HG03432 (cell line): ENCODE results near the gene PALM3.

ENCODE experiments used
- ATAC-seq: cut with Tn5 transposase; IDR thresholded peaks from one replicate; pipeline ENCODE4 v1.9.1; 2021; ENCODE audit warnings: mild to moderate bottlenecking, moderate library complexity; ENCODE audit not compliant: unreplicated experiment

The PALM3 gene, protein sequence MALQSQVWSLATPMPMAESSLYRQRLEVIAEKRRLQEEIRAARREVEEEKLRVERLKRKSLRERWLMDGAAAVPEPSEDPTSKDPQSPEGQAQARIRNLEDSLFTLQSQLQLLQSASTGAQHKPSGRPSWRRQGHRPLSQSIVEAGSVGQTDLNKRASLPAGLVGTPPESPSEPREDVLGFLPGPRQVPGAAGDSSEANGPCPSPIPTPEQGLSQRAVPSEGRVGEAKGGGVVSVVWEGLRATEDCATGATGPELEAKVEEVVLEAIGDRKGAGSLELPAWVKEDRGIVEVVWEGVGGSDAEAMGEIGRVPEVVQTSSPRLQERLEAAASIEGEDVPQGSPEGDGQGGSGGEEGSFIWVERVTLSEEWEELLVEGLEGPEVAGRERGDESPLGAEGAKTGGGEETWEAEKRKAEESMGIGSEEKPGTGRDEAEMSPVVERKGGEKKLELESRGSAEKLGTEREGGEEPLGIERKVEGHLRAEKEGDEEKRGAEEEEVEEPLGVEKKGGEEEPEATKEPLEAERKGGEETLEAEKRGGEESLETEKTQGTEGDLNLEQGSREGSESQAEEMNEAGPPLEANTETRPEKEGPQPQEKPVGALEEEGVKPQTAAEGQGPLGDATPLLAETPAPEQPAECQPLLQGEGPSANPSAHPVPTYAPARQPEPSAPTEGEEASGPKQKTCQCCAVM

DNA sequence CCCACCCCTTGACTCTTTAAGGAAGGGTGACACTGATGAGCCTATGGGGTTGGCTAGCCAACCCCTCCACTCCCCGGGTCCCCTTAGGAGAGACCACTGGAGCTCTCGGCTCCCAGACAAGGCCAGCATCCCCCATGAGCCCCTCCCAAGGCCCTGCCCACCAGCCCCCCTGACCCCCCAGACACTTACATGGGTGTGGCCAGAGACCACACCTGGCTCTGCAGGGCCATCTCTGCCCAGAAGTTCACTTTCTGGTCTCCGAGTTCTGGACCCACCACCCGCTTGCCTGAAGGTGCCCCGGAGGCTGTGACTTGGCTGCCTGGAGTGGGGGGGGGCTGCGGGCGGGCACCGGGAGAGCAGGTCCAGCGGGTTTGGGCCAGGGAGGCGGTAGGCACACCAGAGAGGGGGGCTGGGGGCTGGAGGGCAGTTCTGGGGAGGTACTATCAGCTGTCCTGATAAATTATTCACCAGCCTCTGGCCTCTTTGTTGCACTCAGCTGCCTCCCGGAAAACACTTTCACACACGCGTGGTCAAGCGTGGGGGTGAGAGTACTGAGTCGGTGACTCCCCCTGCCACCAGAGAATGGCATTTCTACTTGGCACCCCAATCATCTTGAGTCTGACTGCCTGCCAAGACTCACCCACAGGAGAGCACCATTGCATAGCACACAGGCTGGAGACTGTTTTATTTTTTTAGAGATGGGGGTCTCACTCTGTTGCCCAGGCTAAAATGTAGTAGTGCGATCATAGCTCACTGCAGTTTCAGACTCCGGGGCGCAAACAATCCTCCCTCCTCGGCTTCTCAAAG, at the start of gene PALM3:
Gene PALM3, minus strand, starts transcription at position 326 of the 807 bp plus-strand sequence. Its CDS starts 96 bp downstream, at position 230.
- ATAC-seq: no peak

DNA sequence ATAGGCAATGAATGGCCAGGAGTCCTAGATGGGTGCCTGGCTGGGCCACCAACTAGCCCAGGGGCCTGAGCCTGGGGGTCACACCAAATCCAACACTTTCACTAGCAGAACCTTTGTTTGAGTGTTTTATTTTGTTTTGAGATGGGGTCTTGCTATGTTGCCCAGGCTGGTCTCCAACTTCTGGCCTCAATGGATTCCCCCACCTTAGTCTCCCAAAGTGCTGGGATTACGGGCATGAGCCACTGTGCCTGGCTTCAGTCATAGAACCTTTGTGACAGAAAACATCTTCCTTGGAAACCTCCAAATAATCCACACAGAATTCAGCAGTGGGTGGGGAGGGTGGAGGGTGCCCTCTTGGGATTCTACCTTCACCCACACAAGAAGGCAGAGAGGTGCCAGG, 49.6 kb upstream of the PALM3 start:
- no peak for ATAC-seq

DNA sequence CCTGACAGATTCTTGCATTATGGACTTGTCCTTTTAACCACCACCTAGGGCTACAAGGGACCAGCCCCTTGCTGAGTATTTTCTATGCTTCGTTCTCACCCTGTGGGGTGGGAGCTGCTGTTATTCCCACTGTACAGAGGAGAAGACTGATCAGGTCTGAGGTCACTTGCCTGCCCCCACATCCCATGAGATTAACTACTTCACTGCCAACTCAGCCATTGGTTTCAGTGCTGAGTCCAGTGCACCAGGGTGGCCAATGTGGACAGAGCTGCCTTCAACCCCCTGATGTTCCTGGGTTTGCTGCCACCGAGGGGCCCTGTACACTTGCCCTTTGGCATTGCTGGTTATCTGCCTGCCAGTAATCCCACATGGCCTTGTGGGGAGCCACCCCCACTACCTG, 48.8 kb upstream of the PALM3 start:
- no peak for ATAC-seq

DNA sequence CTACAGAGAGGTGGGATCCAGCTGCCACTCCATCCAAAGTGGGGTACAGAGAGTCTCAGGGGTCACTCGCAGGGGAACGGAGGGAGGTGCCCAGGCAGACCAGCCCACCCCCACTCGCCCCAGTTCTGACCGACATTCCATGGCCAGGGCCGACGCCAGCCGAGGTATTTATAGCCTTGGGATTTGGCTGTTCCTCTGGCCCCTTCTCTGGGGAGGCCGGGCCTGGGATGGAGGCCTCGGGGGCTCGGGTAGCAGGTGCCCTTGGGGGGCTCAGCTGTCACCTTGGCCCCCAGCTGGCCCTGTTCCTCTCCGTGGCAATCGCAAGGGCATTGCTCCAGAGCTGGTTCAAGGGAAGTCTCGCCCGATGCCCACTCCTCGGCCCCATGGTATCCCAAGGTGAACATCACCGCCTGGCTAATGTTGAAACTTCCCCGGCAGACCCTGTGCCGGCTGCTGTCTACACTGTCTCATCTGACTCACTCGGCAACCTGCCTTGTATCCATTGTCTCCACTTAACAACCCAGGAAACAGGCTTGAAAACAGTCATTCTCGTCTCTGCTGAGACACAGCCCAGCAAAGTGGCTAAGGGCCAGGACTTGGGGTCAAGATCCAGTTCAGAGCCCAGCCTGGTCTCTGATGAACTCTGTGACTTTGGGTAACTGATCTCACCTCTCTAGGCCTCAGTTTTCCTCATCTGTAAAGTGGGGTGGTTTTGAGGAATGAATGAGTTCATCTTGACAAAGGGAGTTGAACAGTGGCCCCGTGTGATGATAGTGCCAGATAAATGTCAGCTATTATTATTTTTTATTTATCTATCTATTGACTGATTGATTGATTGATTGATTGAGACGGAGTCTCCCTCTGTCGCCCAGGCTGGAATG, 45.9 kb upstream of the PALM3 start:
- ATAC-seq: no peak

DNA sequence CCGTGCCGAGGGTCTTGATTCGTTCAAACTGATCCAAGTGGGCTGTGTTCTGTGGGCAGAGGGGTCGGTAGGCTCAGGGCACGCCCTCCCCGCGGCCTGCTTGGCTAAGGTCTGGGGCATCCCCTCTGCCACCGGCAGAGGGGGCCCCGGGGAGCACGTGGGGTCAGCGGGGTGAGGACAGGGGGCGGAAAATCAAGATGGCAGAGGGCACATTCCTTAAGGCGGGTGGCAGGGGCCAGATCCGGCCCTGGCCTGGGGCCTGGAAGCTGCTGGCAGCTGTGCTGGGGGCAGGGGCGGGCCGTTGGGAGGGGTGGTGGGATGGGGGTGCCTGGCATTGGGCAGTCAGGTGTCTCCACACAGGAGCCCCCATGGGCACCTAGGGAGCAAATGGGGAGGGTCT, 45.0 kb upstream of the PALM3 start:
- ATAC-seq: no peak

DNA sequence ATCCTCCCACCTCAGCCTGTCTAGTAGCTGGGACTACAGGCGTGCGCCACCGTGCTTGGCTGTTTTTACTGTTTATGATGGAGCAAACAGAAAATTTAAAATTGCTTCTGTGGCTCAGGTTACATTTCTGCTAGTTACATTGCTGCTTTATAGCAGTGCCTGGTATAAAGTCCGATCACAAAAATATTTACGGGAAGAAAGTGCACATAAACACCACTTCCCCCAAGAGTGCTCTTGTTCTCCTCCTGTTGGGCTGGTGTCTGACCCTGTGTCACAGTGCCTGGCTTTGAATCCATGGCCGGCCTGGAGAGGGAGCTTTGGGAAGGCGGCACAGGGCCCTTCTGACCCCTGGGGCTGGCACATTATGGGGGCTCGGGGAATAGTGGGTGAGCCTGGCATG, 43.8 kb upstream of the PALM3 start:
- no peak for ATAC-seq

DNA sequence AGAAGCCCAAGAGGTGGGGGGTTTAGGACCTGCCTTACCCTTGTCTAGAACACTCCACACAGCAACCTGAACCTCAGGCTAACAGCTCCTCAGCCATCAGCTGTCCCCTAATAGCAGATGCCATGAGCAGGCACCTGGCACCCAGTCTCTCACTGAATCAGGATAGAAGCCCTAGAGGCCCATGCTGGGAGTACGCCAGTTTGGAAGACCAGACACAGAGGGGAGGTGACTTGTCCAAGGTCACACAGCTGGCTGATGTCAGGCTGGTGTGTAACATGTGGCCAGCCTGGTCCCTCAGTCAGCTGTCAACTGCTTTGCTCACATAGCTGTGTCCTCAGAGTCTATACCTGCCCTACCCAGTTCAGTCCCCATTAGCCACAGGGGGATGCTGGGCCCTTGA, 41.4 kb upstream of the PALM3 start:
- no peak for ATAC-seq

DNA sequence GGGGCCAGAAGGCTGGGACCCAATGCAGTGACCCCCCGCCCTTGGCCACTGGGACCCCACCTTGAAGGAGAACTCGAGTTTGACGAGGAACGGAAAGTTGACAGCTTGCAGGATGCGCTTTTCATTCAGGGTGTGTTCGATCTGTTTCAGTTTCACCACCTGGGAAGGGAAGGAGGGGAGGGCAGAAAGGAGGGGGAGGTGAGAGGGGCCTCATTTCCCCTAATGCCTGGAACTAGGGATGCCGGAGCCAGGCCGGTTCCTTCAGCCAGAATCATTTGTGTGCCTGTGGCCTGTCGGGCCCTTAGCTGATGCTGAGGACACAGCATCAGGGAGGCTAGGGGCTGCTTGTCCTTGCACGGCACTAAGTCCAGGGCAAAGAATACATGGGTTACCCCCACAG, 40.9 kb upstream of the PALM3 start:
- ATAC-seq: no peak

DNA sequence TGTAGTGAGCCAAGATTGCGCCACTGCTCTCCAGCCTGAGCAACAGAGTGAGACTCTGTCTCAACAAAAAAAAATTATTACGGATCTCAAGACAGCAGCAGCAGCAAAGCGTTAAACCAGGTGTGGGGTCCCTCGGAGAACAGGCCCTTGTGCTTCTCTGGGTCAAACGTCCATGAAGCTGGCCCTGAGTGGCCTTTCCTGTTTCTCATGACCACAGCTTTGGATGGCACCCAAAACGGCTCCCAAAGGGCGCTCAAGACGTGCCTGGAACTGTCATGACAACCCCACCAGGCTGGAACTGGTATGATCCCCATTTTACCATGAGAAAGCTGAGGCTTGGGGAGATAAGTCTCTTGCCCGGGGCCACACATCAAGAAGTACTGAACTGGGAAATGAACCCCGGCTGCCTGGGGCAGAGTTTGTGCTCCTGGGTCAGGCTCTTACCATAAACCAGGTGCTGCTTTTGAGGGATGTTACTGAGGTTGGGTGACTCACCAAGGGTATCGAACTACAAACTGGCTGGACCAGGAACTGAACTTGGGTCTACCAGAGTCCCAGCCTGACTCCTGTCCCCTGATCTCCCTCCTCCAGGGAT, 40.3 kb upstream of the PALM3 start:
- no peak for ATAC-seq

DNA sequence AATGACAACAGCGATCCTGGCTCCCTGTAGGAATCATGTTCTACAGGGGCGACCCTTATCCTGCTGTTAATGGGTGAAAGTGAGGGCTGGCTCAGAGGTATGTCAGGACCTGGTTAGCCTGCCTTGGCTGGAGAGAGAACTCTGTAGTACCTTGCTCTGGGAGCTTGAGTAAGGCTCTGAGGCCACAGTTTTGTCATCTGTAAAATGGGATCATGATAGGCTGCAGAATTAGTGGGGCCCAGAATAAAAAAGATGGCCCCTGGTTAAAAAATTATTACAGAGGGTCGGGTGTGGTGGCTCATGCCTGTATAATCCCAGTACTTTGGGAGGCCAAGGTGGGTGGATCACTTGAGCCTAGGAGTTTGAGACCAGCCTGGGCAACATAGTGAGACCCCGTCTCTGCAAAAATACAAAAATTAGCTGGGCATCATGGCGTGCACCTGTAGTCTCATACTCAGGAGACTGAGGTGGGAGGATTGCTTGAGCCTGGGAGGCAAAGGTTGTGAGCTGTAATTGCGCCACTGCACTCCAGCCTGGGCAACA, 39.2 kb upstream of the PALM3 start:
- no peak for ATAC-seq

DNA sequence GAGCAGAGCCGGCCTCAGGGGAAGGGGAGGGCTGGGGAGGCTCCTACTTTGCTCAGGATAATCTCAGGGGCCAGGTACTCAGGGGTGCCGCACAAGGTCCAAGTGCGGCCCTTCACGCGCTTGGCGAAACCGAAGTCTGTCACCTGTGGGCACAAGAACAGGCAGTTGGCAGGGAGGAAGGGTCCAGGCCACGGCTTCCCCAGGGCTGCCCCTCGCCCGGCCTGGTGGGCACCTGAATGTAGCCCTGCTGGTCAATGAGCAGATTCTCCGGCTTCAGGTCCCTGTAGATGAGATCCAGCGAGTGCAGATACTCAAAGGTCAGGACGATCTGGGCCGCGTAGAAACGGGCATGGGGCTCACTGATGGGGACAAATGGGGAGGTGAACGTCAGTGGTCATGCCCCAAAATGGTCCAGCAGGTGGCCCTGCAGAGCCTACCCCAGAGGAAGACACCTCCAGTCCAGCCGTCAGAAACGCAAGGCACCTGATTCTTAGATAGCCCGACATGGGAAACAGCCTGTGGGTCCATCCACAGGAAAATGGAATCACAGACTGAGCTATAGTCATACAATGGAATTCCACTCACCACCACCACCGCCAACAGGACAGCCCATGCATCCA, 35.8 kb upstream of the PALM3 start:
- ATAC-seq: no peak

DNA sequence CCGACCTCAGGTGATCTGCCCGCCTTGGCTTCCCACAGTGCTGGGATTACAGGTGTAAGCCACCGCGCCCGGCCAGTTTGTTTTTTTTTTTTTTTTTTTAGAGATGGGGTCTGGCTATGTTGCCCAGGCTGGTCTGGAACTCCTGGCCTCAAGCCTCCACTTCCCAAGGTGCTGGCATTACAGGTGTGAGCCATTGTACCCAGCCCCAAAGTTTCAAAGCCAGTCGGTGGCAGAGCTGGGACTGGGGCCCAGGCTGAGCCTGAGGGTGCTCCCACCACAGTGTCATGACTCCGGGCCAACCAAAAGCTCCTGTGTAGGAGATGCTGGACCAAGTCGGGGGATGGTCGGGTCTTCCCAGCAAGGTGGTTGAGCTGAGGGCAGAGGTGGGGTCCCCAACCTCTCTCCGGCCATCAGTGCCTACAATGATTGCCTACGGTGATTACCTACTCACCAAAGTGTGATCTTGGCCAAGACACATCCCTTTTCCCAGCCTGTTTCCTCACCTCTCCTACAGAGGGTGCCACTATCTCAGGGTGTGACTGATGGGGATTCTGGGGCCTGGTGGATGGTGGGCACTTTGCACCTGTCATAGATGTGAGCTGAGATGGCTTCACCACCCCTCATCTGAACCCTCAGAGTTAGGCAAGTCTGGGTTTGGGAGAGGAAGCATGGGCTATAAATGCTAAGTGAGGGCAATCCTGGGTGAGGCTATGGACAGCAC, 34.6 kb upstream of the PALM3 start:
- no peak for ATAC-seq

DNA sequence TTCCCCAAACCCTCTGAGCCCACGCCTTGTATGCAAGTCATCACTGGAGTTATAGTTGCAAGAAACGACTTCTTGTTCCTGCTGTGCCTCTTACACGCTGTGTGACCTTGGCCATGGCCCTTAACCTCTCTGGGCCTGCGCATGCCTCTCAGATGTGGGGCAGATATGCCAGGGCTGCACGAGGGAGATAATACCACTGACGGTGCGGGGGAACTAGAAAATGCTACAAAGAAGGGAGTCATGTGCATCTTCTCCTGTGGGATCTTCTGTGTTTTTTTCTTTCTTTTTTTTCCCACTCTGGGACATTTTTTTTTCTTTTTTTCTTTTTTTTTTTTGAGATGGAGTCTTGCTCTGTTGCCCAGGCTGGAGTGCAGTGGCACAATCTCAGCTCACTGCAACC, 33.0 kb upstream of the PALM3 start:
- no peak for ATAC-seq

DNA sequence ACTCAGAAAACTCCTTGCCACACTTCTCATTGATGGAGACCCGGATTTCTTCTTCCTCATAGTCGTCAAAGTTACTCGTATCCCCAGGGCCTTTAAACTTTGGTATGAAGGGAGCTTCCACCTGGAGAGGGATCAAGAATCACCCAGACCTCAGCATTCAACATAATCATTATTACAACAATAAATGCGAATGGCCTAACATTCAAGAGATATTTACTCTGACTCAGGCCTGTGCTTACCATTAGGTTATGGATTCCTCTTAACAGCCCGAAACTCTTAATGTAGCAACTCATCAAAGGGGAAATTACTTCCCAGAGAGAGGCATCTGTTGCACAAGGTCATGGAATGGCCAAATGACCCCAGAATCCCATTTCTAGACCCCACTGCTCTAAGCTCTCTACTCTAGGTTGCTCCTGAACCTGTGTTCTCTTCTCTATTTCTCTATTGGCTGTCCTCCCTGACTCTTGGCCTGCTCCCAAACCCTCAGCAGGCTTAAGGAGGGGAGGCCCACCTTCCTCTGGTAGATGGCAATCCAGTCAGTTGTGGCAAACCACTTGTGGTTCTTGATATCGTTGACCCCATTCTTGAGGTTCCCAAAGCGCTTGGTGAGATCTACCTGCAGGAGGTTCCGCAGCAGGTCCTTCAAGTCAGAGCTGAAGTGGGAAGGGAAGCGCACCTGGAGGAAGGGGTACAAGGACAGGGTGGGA, 31.4 kb upstream of the PALM3 start:
- no peak for ATAC-seq

DNA sequence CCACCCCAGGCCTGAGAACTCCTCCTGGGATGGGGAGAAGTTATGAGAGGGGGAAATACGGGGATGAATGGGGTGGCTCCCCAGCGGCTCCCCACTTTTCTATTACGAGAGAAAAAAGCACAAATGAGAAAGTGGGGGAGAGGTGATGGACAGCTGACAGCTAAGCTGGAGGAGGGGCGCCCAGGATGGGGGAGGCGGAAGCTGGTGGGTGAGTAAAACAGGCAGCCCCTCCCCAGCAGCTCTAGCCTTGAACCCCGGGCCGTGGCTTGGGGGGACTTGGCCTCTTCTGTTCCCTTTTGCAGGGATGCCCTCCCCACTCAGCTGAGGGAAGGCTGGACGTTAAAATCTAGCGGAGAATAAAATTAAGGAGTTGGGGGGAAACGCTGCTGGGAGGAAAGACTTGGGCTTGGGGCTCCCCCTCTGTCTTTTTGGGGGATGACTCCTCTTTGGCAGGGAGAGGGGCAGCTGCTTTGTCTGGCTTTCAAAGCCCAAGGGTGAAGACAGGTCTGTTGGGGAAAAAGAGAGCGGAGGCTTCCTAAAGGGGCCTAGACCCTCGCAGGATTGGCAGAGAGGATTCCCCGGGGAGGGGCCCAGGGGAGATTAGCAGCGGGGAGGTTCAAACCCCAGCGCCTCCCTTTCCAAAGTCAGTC, 30.1 kb upstream of the PALM3 start:
- peak; percentile 9 for ATAC-seq

DNA sequence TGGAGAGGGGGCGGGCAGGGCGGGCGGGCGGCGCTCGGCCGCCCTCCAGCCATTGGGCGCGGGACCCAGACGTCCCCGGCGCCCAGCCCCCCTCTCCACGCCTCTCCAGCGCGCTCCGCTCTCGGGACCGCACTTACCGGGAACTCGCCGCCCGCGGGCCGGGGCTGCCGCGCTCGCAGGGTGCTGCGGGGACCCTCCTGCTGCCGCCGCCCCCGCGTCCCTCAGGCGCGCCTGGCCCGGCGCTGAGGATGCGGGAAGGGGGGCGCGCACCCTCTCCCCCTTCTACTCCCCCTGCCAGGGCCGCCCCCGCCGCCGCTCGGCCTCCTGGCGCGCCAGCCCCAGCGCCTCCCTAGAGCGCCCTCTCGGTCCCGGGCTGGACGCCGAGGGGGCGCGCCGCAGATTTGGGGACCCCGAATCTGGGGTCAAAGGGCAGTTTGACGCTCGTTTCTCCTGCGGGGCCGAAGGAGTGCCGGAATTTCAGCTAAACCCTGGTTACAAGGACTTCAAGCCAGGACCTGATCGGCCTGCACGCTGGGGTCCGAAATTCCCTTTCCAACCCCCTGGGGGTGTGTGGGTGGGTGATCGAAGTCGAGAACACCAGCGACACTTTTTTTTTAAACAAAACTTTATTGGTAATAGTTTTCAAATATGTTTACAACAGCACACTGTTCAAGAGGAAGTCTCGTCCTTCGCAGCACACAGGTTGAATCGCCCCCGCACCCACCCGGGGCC, 29.4 kb upstream of the PALM3 start:
- ATAC-seq: peak; percentile 58

DNA sequence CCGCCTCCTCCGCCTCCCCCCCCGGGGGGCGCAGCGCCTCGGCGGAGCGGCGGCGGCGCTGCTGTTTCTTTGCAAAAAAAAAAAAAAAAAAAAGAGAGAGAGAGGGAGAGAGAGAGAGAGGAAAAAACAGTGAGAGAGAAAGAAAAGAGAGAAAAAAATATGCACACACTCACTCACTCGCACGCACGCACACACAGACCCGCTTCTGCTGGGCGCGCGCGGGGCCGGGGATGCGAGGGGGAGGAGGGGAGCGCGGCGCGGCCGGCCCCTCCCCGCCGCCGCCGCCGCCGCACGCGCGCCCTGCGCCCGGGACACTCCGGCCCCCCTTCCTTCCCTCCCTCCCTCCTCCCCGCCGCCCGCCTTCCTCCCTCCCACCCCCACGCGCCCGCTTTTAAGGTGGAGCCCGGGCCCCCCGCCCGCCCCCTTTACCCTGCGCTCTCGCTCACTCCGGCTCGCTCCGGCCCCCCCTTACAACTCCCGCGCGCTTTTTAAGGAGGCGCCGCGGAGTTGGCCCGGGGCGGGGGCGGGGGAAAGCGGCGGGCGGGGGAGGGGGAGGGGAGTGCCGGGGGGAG, 28.7 kb upstream of the PALM3 start, which contains the start of gene SAMD1:
Gene SAMD1, minus strand, starts transcription at position 243 of the 572 bp plus-strand sequence.
- peak; percentile 45 for ATAC-seq
